Stimulated activated CD4-positive, alpha-beta T cell treated with anti-CD3 and anti-CD28 coated beads, Interleukin-1b, Interleukin-23, amount 100 ng/mL, for 1 hour (primary cell): ENCODE measurements around the gene PRR36.
A peak's percentile ranks its signal among the peaks of the same experiment; 100 is the strongest.

Experiments
- DNase-seq, 2 donors: peaks; one replicate each; pipeline ENCODE4 v3.0.0-alpha.2; 2020; ENCODE audit warnings: low read depth in 2 of 2

PRR36 gene

DNA sequence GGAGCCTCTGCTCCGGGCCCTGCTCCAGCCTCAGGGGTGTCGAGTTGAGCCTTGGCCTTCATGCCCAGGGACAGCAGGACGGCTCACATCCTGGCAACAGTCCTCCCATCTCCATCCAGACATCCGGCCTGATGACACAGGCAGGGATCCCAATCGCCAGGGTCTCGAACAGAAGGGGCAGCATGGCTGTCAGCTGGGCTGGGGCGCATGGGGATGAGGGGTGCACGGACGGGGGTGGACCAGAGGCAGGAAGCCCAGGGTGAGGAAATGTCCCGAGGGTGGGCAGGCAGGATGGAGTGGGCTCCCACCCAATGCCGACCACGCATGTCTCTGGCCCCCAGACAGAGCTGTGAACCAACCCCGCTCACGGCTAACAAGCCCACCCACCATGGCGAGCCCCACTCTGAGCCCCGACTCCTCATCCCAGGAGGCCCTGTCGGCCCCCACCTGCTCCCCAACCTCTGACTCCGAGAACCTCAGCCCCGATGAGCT is 28.0 kb downstream of the PRR36 start:
- DNase-seq: no peak

DNA sequence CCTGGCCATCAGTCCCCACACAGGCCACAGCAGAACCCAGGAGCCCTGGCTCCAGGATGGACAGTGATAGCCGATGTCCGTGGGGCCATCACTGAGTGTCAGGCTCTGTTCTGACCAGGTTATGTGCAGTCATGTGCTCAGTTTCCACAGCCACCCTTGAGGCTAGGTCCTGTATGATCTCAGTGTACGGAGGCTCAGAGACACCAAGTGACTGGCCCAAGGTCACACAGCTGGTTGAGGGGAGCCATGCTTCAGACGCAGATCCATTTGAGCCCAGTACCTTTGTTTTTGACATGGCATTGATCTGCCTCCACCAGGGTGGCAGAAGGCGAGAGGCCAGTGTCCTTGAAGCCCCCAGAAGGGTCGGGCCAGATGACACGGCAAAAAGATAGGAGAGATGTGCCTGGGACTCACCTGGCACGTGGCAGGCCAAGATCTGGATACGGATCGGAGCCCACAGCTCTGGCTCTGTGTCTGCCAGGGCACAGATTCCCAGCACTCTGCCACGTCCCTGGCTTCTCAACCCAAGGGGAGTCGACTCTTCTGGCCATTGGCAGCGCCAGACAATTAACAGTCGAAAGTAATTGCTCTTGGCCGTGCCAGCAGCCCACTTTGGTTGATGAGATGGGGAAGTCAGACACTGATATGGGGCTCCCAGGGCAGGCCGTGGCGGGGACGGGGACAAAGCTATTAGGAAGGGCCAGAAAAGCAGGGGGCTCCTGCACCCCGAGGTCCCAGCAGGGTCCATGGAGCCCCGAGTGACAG is 28.6 kb downstream of the PRR36 start:
- DNase-seq: no peak

- no peak for DNase-seq
Observed at GRCh38 chr19:7844951-7845350, 29.2 kb downstream of the PRR36 start.

GRCh38 chr19:7844405-7844804 is 29.8 kb downstream of the PRR36 start:
- no peak for DNase-seq

DNA sequence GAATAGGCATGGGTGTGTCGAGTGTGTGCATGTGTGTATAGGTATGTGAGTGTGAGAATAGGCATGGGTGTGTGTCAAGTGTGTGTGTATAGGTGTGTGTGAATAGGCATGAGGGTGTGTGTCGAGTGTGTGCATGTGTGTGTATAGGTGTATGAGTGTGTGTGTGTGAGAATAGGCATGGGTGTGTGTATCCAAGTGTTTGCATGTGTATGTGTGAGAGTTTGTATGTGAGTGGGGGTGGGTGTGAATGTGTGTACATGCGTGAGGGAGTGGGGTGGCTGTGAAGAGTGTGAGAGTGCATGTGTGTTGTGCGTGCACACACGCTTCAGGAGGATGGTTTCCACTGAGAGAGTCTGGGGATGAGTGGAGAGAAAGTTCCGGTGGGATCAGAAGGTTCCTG is 30.7 kb downstream of the PRR36 start:
- no peak for DNase-seq

DNA sequence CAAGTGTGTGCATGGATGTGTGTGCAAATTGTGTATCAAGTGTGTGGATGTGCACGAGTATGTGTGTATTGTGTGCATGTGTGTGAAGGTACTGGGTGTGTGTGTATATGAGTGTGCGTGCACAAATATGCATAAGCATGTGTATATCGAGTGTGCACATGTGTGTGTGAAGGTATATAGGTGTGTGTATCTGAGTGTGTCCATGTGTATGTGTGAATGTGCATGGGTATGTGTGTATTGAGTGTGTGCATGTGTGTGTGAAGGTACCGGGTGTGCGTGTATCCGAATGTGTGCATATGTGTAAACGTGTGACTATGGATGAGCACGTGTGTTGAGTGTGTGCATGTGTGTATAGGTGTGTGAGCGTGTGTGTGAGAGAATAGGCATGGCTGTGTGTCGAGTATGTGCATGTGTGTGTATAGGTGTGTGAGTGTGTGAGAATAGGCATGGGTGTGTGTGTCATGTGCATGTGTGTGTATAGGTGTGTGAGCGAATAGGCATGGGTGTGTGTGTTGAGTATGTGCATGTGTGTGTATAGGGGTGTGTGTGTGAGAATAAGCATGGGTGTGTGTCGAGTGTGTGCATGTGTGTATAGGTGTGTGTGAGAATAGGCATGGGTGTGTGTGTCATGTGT is 31.4 kb downstream of the PRR36 start:
- DNase-seq: no peak

DNA sequence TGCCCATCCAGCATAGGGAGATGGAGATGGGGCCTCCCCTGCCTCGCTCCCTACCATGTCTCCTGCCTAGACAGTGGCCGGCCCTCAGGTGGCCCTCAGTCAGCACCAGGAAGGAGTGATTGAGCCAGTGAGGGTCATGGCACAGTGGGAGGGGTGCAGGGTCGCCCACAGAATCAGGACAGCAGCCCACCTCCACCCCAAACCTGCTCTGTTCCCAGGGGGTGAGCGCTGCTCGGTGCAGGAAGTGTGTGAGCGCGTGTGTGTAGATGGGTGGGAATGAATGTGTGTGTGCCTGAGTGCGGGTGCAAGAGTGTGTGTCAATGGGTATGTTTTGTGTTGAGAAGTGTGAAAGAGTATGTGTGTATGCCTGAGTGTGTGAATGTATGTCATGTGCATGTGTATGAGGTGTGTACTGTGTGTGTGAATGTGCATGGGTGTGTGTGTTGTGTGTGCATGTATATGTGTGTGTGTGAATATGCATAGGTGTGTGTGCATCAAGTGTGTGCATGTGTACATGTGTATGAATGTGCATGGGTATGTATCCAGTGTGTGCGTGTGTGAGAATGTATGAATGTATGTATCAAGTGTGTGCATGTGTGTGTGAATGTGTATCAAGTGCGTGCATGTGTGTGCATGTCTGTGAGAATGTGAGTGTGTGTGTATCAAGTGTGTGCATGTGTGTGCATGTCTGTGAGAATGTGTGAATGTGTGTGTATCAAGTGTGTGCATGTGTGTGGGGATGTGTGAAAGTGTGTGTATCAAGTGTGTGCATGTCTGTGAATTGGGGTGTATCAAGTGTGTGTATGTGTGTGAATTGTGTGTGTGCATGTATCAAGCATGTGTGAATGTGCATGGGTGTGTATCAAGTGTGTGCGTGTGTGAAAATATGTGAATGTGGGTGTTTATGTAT is 32.2 kb downstream of the PRR36 start:
- DNase-seq: no peak

DNA sequence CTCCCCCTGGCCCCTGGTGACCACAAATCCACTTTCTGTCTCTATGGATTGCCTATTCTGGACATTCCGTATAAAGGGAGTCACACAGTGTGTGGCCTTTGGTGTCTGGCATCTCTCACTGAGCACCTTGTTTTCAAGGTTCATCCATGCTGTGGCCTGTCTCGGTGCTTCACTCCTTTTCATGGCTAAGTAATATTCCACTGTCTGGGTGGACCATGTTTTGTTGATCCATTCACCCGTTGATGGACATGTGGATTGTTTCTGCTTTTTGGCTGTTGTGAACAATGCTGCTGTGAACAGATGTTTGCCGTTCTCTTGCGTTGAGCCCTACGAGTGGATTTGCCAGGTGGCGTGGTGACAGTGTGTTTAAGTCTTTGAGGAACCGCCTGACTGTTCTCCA is 33.6 kb downstream of the PRR36 start:
- DNase-seq: no peak

- no peak for DNase-seq
Observed at GRCh38 chr19:7839476-7839875, 34.7 kb downstream of the PRR36 start.

GRCh38 chr19:7833225-7834099 is 40.7 kb downstream of the PRR36 start:
- DNase-seq: no peak

DNA sequence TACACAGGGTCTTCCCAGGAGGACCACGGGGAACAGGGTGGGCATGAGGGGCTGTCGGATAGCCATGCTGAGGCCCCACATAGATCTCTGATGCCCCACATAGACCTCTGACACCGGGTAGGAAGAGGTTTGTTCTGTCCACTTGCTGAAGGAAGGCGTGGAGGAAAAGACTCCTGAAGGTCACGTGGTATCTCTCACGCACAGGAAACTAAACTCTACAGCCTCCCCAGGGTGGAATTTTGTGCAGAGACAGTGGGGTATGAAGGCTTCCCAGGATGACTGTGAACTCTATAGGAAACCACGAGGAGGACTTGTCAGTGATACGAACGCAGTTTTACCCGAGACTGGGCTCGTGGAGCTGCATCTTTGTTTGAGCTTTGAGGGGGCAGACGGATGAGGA is 41.4 kb downstream of the PRR36 start:
- DNase-seq: no peak

- DNase-seq: no peak
Observed at GRCh38 chr19:7832009-7832408, 42.2 kb downstream of the PRR36 start.

GRCh38 chr19:7831452-7831851 is 42.7 kb downstream of the PRR36 start:
- no peak for DNase-seq

DNA sequence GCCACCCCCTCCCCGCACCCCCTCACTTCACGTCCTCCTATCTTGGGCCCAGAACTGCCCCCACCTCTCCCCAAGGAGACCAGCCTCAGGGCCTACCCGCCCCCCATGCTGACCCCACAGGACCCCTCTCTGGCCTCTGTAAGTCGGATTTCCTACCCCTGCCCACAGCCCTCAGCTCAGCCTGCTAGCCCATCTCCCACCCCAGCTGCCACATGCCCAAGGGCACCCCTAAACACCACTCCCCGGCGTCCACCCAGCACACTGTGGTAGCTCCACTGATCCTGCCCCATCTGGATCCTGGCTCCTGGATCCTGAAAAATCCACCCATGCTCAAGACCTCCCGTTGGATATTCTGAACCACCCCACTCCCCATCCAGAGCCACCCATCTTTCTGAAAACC is 43.4 kb downstream of the PRR36 start:
- no peak for DNase-seq

GRCh38 chr19:7830272-7830771 is 43.9 kb downstream of the PRR36 start:
- DNase-seq: no peak

GRCh38 chr19:7829561-7830271 is 44.5 kb downstream of the PRR36 start, which contains the start of gene EVI5L:
Gene EVI5L (plus strand): TSS chr19:7830218. CDS start chr19:7846543, 16,325 bp downstream.
- DNase-seq: peak; percentile 98 to 100

DNA sequence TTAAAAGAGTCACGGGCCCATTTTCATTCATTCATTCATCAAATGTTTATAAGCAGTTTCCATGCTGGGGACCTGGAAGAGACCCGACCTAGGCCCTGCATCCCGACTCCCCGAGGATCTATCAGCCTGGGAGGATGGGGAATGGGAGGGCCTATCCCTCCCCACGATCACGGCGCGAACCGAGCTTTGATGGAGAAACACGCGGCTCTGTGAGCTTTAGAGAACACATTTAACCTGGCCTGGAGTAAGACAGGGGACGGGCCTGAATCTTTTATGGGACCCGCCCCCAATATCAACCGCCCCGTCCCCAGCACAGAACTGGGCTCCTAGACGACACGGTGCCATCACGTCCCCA is 45.0 kb downstream of the PRR36 start:
- no peak for DNase-seq

- DNase-seq: no peak
Observed at GRCh38 chr19:7823686-7824301, 50.4 kb downstream of the PRR36 start.

DNA sequence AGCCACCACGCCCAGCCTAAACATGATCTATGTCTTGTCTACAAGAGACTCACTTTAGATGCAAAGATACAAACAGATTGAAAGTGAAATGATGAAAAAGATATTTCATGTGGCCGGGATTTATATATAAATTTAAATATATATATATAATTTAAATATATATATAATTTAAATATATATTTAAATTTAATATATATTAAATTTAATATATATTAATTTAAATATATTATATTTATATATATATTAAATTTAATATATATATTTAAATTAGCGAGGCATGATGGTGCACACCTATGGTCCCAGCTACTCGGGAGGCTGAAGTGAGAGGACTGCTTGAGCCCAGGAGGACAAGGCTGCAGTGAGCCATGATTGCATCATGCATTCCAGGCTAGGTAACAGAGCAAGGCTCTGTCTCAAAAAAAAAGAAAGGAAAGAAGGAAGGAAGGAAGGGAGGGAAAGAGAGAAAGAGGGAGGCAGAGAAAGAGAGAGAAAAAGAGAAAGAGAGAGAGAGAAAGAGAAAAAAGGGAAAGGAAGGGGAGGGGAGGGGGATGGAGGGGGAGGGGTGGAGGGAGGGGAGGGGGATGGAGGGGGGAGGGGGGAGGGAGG is 51.2 kb downstream of the PRR36 start:
- no peak for DNase-seq

DNA sequence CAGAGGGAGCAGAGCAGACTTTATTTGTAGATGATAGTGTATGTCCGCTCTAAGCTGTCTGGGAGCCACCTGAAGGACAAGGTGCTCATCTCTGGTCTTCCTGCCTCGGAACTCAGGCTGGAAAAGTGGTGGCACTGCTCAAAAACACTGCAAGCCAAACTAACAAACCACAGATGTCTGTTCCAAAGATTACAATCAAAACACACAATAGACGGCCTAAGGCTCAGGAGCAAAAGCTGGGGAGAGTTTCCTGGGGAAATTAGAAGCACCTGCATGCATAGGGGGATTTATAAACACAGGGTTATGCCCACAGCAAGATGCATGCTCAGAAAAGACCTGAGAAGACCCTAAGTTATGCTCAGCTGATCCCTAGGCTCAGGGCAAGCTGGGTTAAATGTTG is 53.6 kb downstream of the PRR36 start:
- DNase-seq: no peak
